Memory B cell (primary cell): ENCODE results near the gene CSTPP1.

ENCODE experiments used
- ATAC-seq: fragments of 150-1000 bp; cut with Tn5 transposase; 2 replicates; pipeline ENCODE4 v1.10.0; 2021; ENCODE audit warnings: low read depth, mild to moderate bottlenecking, moderate library complexity
- DNase-seq, 2 donors: peaks; one replicate each; pipeline ENCODE4 v3.0.0; 2022; ENCODE audit warnings: low spot score in 2 of 2
- H3K27ac Mint-ChIP-seq: one replicate; pipeline ENCODE4 v1.8.0; 2022; ENCODE audit warnings: mild to moderate bottlenecking, moderate library complexity, mixed read lengths
- H3K27me3 Mint-ChIP-seq: one replicate; pipeline ENCODE4 v1.8.0; 2022; ENCODE audit warnings: mixed read lengths
- H3K36me3 Mint-ChIP-seq: one replicate; pipeline ENCODE4 v1.8.0; 2022; ENCODE audit warnings: mild to moderate bottlenecking, mixed read lengths
- H3K4me1 Mint-ChIP-seq: one replicate; pipeline ENCODE4 v1.8.0; 2022; ENCODE audit warnings: mixed read lengths
- H3K4me3 Mint-ChIP-seq: one replicate; pipeline ENCODE4 v1.8.0; 2022; ENCODE audit warnings: mild to moderate bottlenecking, moderate library complexity, mixed read lengths
- H3K9me3 Mint-ChIP-seq: one replicate; pipeline ENCODE4 v1.8.0; 2022; ENCODE audit warnings: mixed read lengths

The CSTPP1 gene

GRCh38 chr11:47044119-47044518 is 107.6 kb downstream of the CSTPP1 start:
- Mint-ChIP-seq H3K27me3 (no peaks in the 10 kb centered on the region), H3K9me3 (no peaks in the 10 kb centered on the region), H3K36me3 (peaks cover 5% of the 10 kb centered on the region), H3K27ac (no peak overlapping the region), H3K4me1 (peaks cover 2% of the 10 kb centered on the region), H3K4me3 (no peak overlapping the region)
- DNase-seq (no peak), ATAC-seq (no peak)

DNA sequence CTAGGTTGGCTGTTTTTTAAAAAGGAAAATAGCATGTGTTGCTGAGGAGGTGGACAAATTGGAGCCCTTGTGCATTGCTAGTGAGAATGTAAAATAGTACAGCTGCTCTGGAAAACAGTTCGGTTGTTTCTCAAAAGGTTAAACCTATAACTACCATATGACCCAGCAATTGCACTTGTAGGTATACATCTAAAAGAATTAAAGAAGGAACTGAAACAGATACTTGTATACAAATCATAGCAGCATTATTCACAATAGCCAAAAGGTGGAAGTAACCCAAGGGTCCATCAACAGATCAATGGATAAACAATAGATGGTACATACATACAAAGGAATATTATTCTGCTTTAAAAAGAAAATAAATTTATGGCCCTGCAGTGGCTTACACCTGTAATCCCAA is 111.4 kb downstream of the CSTPP1 start:
- no peak overlapping the region for H3K27ac Mint-ChIP-seq
- H3K4me1 Mint-ChIP-seq = peaks cover 2% of the 10 kb centered on the region
- H3K27me3 Mint-ChIP-seq = no peaks in the 10 kb centered on the region
- no peak overlapping the region for H3K4me3 Mint-ChIP-seq
- peaks cover 7% of the 10 kb centered on the region for H3K36me3 Mint-ChIP-seq
- ATAC-seq = no peak
- no peaks in the 10 kb centered on the region for H3K9me3 Mint-ChIP-seq
- DNase-seq = no peak

DNA sequence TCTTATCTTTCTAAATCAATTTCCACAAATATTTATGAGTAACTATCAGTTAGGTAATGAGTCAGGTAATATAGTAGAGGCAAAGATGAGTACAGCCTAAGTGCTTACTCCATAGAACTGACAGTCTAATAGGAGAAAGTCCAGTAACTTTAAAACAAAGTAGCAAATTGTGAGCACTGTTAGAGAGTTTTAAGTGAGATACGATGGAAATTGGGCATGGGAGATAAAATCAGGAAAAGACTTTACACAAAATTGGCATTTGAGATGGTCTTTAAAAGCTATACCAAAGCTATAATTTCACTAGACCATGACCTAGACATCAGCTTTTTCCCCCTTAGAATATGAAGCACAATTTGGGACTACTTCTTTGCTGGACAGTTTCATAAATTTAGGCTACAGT is 113.7 kb downstream of the CSTPP1 start:
- no peak overlapping the region for H3K27ac Mint-ChIP-seq
- no peaks in the 10 kb centered on the region for H3K27me3 Mint-ChIP-seq
- peaks cover 15% of the 10 kb centered on the region for H3K36me3 Mint-ChIP-seq
- ATAC-seq = no peak
- H3K9me3 Mint-ChIP-seq = no peaks in the 10 kb centered on the region
- H3K4me1 Mint-ChIP-seq = peaks cover 2% of the 10 kb centered on the region
- DNase-seq = no peak
- no peak overlapping the region for H3K4me3 Mint-ChIP-seq

GRCh38 chr11:47051217-47051616 is 114.7 kb downstream of the CSTPP1 start:
- Mint-ChIP-seq H3K27me3 (no peaks in the 10 kb centered on the region), H3K27ac (no peak overlapping the region), H3K9me3 (no peaks in the 10 kb centered on the region), H3K36me3 (peaks cover 16% of the 10 kb centered on the region), H3K4me3 (no peak overlapping the region), H3K4me1 (peaks cover 2% of the 10 kb centered on the region)
- no peak for DNase-seq
- ATAC-seq = no peak

GRCh38 chr11:47052165-47052564 is 115.6 kb downstream of the CSTPP1 start:
- Mint-ChIP-seq H3K27ac (no peak overlapping the region), H3K9me3 (no peaks in the 10 kb centered on the region), H3K4me3 (no peak overlapping the region), H3K27me3 (no peaks in the 10 kb centered on the region), H3K36me3 (peaks cover 20% of the 10 kb centered on the region), H3K4me1 (peaks cover 2% of the 10 kb centered on the region)
- no peak for ATAC-seq
- DNase-seq = no peak

- Mint-ChIP-seq H3K27me3 (no peaks in the 10 kb centered on the region), H3K36me3 (peaks cover 23% of the 10 kb centered on the region), H3K4me3 (no peak overlapping the region), H3K4me1 (peaks cover 2% of the 10 kb centered on the region), H3K27ac (no peak overlapping the region), H3K9me3 (peaks cover 3% of the 10 kb centered on the region)
- ATAC-seq (no peak), DNase-seq (no peak)
Measured at GRCh38 chr11:47052576-47052975, 116.0 kb downstream of the CSTPP1 start.

- H3K27ac Mint-ChIP-seq = no peak overlapping the region
- peaks cover 3% of the 10 kb centered on the region for H3K9me3 Mint-ChIP-seq
- peaks cover 30% of the 10 kb centered on the region for H3K36me3 Mint-ChIP-seq
- no peak for DNase-seq
- no peak for ATAC-seq
- no peaks in the 10 kb centered on the region for H3K27me3 Mint-ChIP-seq
- H3K4me3 Mint-ChIP-seq = no peak overlapping the region
- no peaks in the 10 kb centered on the region for H3K4me1 Mint-ChIP-seq
Measured at GRCh38 chr11:47055534-47055933, 119.0 kb downstream of the CSTPP1 start.

- ATAC-seq = no peak
- Mint-ChIP-seq H3K27ac (no peak overlapping the region), H3K36me3 (peaks cover 30% of the 10 kb centered on the region), H3K4me3 (no peak overlapping the region), H3K9me3 (peaks cover 3% of the 10 kb centered on the region), H3K27me3 (no peaks in the 10 kb centered on the region), H3K4me1 (no peaks in the 10 kb centered on the region)
- no peak for DNase-seq
Measured at GRCh38 chr11:47056261-47056915, 119.8 kb downstream of the CSTPP1 start.

GRCh38 chr11:47057365-47057764 is 120.8 kb downstream of the CSTPP1 start:
- Mint-ChIP-seq H3K4me3 (no peak overlapping the region), H3K27ac (no peak overlapping the region), H3K4me1 (no peaks in the 10 kb centered on the region), H3K36me3 (peaks cover 28% of the 10 kb centered on the region), H3K9me3 (peaks cover 3% of the 10 kb centered on the region), H3K27me3 (no peaks in the 10 kb centered on the region)
- ATAC-seq (no peak), DNase-seq (no peak)

- no peak for DNase-seq
- H3K27me3 Mint-ChIP-seq = no peaks in the 10 kb centered on the region
- no peak for ATAC-seq
- no peak overlapping the region for H3K27ac Mint-ChIP-seq
- peaks cover 22% of the 10 kb centered on the region for H3K36me3 Mint-ChIP-seq
- no peak overlapping the region for H3K4me3 Mint-ChIP-seq
- no peaks in the 10 kb centered on the region for H3K4me1 Mint-ChIP-seq
- peaks cover 5% of the 10 kb centered on the region for H3K9me3 Mint-ChIP-seq
Measured at GRCh38 chr11:47060807-47061206, 124.2 kb downstream of the CSTPP1 start.

- Mint-ChIP-seq H3K4me1 (no peaks in the 10 kb centered on the region), H3K9me3 (peaks cover 5% of the 10 kb centered on the region), H3K27ac (no peak overlapping the region), H3K27me3 (no peaks in the 10 kb centered on the region), H3K4me3 (no peak overlapping the region), H3K36me3 (peaks cover 19% of the 10 kb centered on the region)
- ATAC-seq (no peak), DNase-seq (no peak)
Measured at GRCh38 chr11:47061429-47062178, 125.0 kb downstream of the CSTPP1 start.

GRCh38 chr11:47062736-47063135 is 126.2 kb downstream of the CSTPP1 start:
- Mint-ChIP-seq H3K4me1 (no peaks in the 10 kb centered on the region), H3K9me3 (peaks cover 3% of the 10 kb centered on the region), H3K4me3 (no peak overlapping the region), H3K27me3 (no peaks in the 10 kb centered on the region), H3K36me3 (peaks cover 14% of the 10 kb centered on the region), H3K27ac (no peak overlapping the region)
- DNase-seq (no peak), ATAC-seq (no peak)

DNA sequence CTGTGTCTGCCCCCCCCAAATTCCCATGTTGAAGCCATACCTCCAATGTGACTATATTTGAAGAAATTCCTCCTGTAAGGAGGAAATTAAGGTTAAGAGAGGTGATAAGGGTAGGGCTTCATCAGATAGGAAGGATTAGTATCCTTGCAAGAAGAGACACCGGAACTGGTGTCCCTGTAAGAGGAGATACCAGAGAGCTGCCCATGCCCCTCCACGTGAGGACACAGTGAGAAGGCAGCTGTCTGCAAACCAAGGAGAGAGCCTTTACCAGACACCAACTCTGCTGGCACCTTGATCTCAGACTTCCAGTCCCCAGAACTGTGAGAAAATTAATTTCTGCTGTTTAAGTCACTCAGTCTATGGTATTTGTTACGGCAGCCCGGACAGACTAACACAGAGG is 130.8 kb downstream of the CSTPP1 start:
- Mint-ChIP-seq H3K27me3 (no peaks in the 10 kb centered on the region), H3K27ac (no peak overlapping the region), H3K9me3 (peaks cover 3% of the 10 kb centered on the region), H3K36me3 (peaks cover 7% of the 10 kb centered on the region), H3K4me1 (no peaks in the 10 kb centered on the region), H3K4me3 (no peak overlapping the region)
- ATAC-seq (no peak), DNase-seq (no peak)

DNA sequence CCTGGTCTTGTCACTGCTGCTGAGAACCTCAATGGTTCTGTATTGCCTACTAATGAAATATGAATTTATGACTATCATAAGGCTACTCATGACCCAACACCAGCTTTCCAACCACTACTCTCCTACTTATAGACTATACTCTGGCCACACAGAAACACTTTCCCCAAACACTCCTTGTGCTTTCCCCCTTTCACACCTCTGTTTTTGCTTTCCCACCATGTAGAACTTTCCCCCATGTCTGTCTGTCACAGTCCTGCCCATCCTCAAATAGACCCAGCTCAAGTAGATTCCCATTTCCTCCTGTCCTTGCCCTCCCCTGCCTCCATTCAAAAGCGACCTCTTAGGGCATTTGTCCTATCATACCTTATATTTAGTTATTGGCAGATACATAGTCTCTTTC is 134.2 kb downstream of the CSTPP1 start:
- Mint-ChIP-seq H3K27me3 (no peaks in the 10 kb centered on the region), H3K4me3 (no peak overlapping the region), H3K27ac (no peak overlapping the region), H3K4me1 (no peaks in the 10 kb centered on the region), H3K36me3 (peaks cover 3% of the 10 kb centered on the region), H3K9me3 (no peaks in the 10 kb centered on the region)
- DNase-seq = no peak
- ATAC-seq = no peak

DNA sequence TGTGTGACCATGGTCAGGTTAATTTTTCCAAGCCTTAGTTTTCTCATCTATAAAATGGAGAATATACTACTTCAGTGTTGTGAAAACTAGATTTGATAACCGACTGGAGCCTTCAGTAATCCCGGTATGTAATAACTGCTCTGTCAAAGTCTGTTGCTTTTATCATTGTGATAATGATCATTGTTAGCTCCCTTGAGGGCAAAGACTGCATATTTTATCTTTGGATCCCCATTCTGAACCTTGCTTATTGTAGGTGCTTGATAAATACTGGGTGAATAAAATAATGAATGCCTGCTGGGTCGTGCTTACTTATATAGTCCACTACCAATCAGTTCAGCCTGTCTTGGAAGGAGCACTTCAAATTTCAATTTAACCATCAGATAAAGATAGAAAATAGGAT is 134.8 kb downstream of the CSTPP1 start:
- no peak for ATAC-seq
- Mint-ChIP-seq H3K4me1 (no peaks in the 10 kb centered on the region), H3K9me3 (no peaks in the 10 kb centered on the region), H3K27ac (no peak overlapping the region), H3K27me3 (no peaks in the 10 kb centered on the region), H3K4me3 (no peak overlapping the region), H3K36me3 (peaks cover 3% of the 10 kb centered on the region)
- DNase-seq = no peak
